NT2/D1 (cell line): Measurements from ENCODE around the gene IL17B.
A peak's percentile ranks its signal among the peaks of the same experiment; 100 is the strongest.

Source experiments
- DNase-seq: peaks from one replicate; pipeline ENCODE4 v3.0.0-alpha.2; 2011; ENCODE audit warnings: low read depth, low spot score
- H3K27me3 ChIP-seq: 2 replicates; pipeline ENCODE4 v1.6.0; 2011; ENCODE audit warnings: mild to moderate bottlenecking; ENCODE audit not compliant: insufficient read length, insufficient read depth
- H3K36me3 ChIP-seq: 2 replicates; pipeline ENCODE4 v1.6.1; 2011; ENCODE audit warnings: mild to moderate bottlenecking, low read length, mixed read lengths; ENCODE audit not compliant: insufficient read depth, insufficient read length
- H3K4me1 ChIP-seq: 2 replicates; pipeline ENCODE4 v1.5.1; 2011; ENCODE audit not compliant: insufficient read depth, insufficient read length
- H3K4me3 ChIP-seq: 2 replicates; pipeline ENCODE4 v1.5.1; 2011; ENCODE audit warnings: low read depth; ENCODE audit not compliant: insufficient read length
- H3K9ac ChIP-seq: 2 replicates; pipeline ENCODE4 v1.6.0; 2011; ENCODE audit warnings: low read depth; ENCODE audit not compliant: insufficient read length
- H3K9me3 ChIP-seq: 2 replicates; pipeline ENCODE4 v1.5.1; 2011; ENCODE audit warnings: mild to moderate bottlenecking, low read length; ENCODE audit not compliant: insufficient read depth
- SUZ12 ChIP-seq: IDR thresholded peaks from 2 replicates; pipeline ENCODE4 v1.6.1; 2011; ENCODE audit not compliant: insufficient read length, insufficient read depth; ENCODE audit errors: extremely low read depth
- YY1 ChIP-seq: IDR thresholded peaks from 2 replicates; pipeline ENCODE4 v1.6.1; 2011; ENCODE audit not compliant: insufficient read length, insufficient read depth
- ZNF274 ChIP-seq: IDR thresholded peaks from 2 replicates; pipeline ENCODE4 v1.6.1; 2011; ENCODE audit warnings: mild to moderate bottlenecking, low read depth, low read length

Gene IL17B

GRCh38 chr5:149374303-149374702, 4.8 kb downstream of the IL17B start:
- Histone ChIP-seq H3K36me3 (no peaks in the 10 kb centered on the region), H3K9ac (no peak overlapping the region), H3K27me3 (no peaks in the 10 kb centered on the region), H3K9me3 (no peaks in the 10 kb centered on the region), H3K4me1 (peaks cover 4% of the 10 kb centered on the region), H3K4me3 (no peak overlapping the region)
- no peak for DNase-seq
- no peak for TF ChIP-seq ZNF274
- no peak for TF ChIP-seq SUZ12
- TF ChIP-seq YY1 = no peak

- Histone ChIP-seq H3K36me3 (no peaks in the 10 kb centered on the region), H3K9me3 (no peaks in the 10 kb centered on the region), H3K9ac (no peak overlapping the region), H3K4me1 (peaks cover 2% of the 10 kb centered on the region), H3K27me3 (no peaks in the 10 kb centered on the region), H3K4me3 (no peak overlapping the region)
- DNase-seq = no peak
- TF ChIP-seq ZNF274 = no peak
- no peak for TF ChIP-seq YY1
- TF ChIP-seq SUZ12 = no peak
Measured at GRCh38 chr5:149372932-149373331, 6.2 kb downstream of the IL17B start.

- no peak for TF ChIP-seq YY1
- no peak for TF ChIP-seq ZNF274
- TF ChIP-seq SUZ12 = no peak
- H3K9ac ChIP-seq = no peak overlapping the region
- H3K4me3 ChIP-seq = no peak overlapping the region
- DNase-seq = no peak
- no peaks in the 10 kb centered on the region for H3K36me3 ChIP-seq
- no peaks in the 10 kb centered on the region for H3K27me3 ChIP-seq
- peaks cover 3% of the 10 kb centered on the region for H3K4me1 ChIP-seq
- no peaks in the 10 kb centered on the region for H3K9me3 ChIP-seq
Measured at GRCh38 chr5:149372076-149372795, 6.9 kb downstream of the IL17B start.

- Histone ChIP-seq H3K4me1 (peaks cover 6% of the 10 kb centered on the region), H3K9me3 (no peaks in the 10 kb centered on the region), H3K36me3 (no peaks in the 10 kb centered on the region), H3K27me3 (no peaks in the 10 kb centered on the region), H3K4me3 (no peak overlapping the region), H3K9ac (no peak overlapping the region)
- DNase-seq = peak; percentile 42
- TF ChIP-seq YY1 (no peak), SUZ12 (no peak), ZNF274 (no peak)
Measured at GRCh38 chr5:149371296-149371962, 7.7 kb downstream of the IL17B start.

GRCh38 chr5:149370878-149371277, 8.2 kb downstream of the IL17B start:
- no peak for DNase-seq
- Histone ChIP-seq H3K36me3 (no peaks in the 10 kb centered on the region), H3K4me1 (peaks cover 6% of the 10 kb centered on the region), H3K27me3 (no peaks in the 10 kb centered on the region), H3K4me3 (no peak overlapping the region), H3K9me3 (no peaks in the 10 kb centered on the region), H3K9ac (no peak overlapping the region)
- no peak for TF ChIP-seq YY1
- TF ChIP-seq SUZ12 = no peak
- TF ChIP-seq ZNF274 = no peak

- Histone ChIP-seq H3K9me3 (no peaks in the 10 kb centered on the region), H3K27me3 (no peaks in the 10 kb centered on the region), H3K4me1 (peaks cover 6% of the 10 kb centered on the region), H3K9ac (no peak overlapping the region), H3K4me3 (no peak overlapping the region), H3K36me3 (no peaks in the 10 kb centered on the region)
- no peak for DNase-seq
- TF ChIP-seq SUZ12 = no peak
- TF ChIP-seq ZNF274 = no peak
- TF ChIP-seq YY1 = no peak
Measured at GRCh38 chr5:149367972-149368645, 11.0 kb downstream of the IL17B start.

GRCh38 chr5:149367249-149367971, 11.7 kb downstream of the IL17B start:
- Histone ChIP-seq H3K9ac (no peak overlapping the region), H3K27me3 (no peaks in the 10 kb centered on the region), H3K36me3 (no peaks in the 10 kb centered on the region), H3K9me3 (no peaks in the 10 kb centered on the region), H3K4me3 (no peak overlapping the region), H3K4me1 (peaks cover 6% of the 10 kb centered on the region)
- peak; percentile 72 for DNase-seq
- no peak for TF ChIP-seq SUZ12
- TF ChIP-seq YY1 = no peak
- TF ChIP-seq ZNF274 = no peak
